Breast epithelium (tissue), 4 donors: ENCODE measurements around the gene MRPS15. TPM values are rescaled to one million over a fixed set of nuclear protein-coding genes. Genes with fewer than 3 reads are reported as not detected.
A peak's percentile ranks its signal among the peaks of the same experiment; 100 is the strongest.
"Not testable (repeated sequence)": the region's sequence is repeated elsewhere in the genome, so short reads cannot be mapped to it uniquely, and the experiment has no call there.

Experiments used
- DNase-seq, 2 donors: peaks; one replicate each; pipeline ENCODE4 v3.0.0-alpha.2; 2019; ENCODE audit warnings: low spot score in 2 of 2
- H3K27ac ChIP-seq, 2 donors: fragments of 200-600 bp; sonication (generic) in 1 of 2; one replicate each; pipeline ENCODE4 v1.5.1; 2016 to 2019; ENCODE audit warnings: mild to moderate bottlenecking in 1 of 2
- H3K27me3 ChIP-seq, 2 donors: fragments of 200-600 bp; sonication (generic) in 1 of 2; one replicate each; pipeline versions ENCODE4 v1.5.1 to v1.6.0; 2017 to 2019; ENCODE audit warnings: control low read depth in 1 of 2, mild to moderate bottlenecking in 1 of 2
- H3K36me3 ChIP-seq: fragments of 200-600 bp; one replicate; pipeline ENCODE4 v1.5.1; 2019
- H3K4me1 ChIP-seq, 2 donors: fragments of 200-600 bp; sonication (generic); one replicate each; pipeline ENCODE4 v1.5.1; 2016 to 2019; ENCODE audit warnings: control low read depth in 1 of 2
- H3K4me3 ChIP-seq, 3 donors: fragments of 200-600 bp; sonication (generic); 1 replicate in 2 of 3; 2 replicates in 1 of 3; pipeline ENCODE4 v1.5.1; 2016 to 2019; ENCODE audit warnings: mild to moderate bottlenecking in 3 of 3, moderate library complexity in 2 of 3
- H3K9me3 ChIP-seq, 2 donors: fragments of 200-600 bp; sonication (generic) in 1 of 2; one replicate each; pipeline ENCODE4 v1.5.1; 2016 to 2019; ENCODE audit warnings: control low read depth in 1 of 2
- POLR2A ChIP-seq: fragments of 450-650 bp; IDR thresholded peaks from one replicate; pipeline ENCODE4 v1.6.1; 2016; ENCODE audit warnings: antibody characterized with exemption, mild to moderate bottlenecking, moderate library complexity
- POLR2AphosphoS5 ChIP-seq, 3 donors: sonication (generic); formaldehyde crosslinking; IDR thresholded peaks; one replicate each; pipeline ENCODE4 v1.6.1; 2017; ENCODE audit warnings: antibody characterized with exemption in 3 of 3
- intact Hi-C: fragments of 100-400 bp; cut with DNase I; formaldehyde crosslinking; loops from one replicate; pipeline ENCODE4 v1.15.1; 2023; ENCODE audit warnings: low total_unique reads
- total RNA-seq, 3 donors: library from RNA; depleted of rRNA; stranded (reverse); fragments of >200 nt; gene quantifications; one replicate each; pipeline ENCODE4 v1.1.0, GENCODE V29; 2016
- TF ChIP-seq, protein P1 (sequence below), 3 donors: fragments of 450-650 bp; IDR thresholded peaks; one replicate each; pipeline ENCODE4 v1.5.1; 2016 to 2017; ENCODE audit warnings: antibody characterized with exemption in 3 of 3, mild to moderate bottlenecking in 3 of 3, moderate library complexity in 3 of 3

Gene MRPS15
- 10 to 100 TPM; 72.9 to 99.1 (median 79.3) TPM for total RNA-seq

DNA sequence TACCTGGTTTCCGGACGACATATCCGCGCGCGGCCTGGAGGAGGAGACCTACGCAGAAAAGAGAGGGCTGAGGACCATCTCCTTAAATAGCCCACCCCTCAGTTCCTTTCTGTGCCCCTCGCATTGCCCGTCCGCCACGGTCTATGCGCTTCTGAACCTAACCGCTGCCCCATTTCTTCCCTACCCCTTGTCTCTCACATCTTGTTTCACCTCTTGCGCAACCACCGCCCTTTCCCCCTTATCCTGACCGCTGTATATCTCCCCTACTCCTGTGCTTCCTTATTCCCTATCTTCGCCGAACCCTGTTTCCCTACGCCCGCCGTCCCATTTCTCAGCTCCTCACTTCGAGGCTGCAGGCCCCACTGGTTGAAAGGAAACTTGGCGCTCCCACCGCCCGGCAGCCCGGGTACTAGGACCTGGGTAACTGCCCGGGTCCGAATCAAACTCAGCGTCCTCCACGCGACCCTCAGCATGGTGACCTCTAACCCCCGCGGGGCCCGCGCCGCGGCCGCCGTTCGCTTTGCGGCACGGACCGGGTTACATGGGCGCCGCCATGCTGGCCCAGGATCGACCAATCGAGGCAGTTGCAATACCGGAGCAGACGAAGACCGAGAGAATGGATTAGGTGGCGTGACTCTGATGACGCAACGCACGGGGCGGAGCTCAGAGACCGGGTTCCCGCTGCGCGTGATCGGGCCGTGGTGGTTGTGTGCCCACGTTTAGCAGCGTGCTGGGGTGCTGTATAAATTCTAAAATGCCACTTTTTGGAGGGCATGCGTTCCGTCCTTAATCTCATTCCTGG, at the start of gene MRPS15:
MRPS15 (minus strand) TSS at position 582 of the 802 bp plus-strand sequence; CDS start at position 473, 109 bp downstream.
- peak within 1 kb of the TSS; percentile 88 to 95 (median 92) for H3K4me3 ChIP-seq
- TF ChIP-seq POLR2A = peak; percentile 89
- peak; percentile 92 to 99 (median 92) for TF ChIP-seq POLR2AphosphoS5 (IDR thresholded peaks at IDR 0.05)
- TF ChIP-seq, protein P1, sequence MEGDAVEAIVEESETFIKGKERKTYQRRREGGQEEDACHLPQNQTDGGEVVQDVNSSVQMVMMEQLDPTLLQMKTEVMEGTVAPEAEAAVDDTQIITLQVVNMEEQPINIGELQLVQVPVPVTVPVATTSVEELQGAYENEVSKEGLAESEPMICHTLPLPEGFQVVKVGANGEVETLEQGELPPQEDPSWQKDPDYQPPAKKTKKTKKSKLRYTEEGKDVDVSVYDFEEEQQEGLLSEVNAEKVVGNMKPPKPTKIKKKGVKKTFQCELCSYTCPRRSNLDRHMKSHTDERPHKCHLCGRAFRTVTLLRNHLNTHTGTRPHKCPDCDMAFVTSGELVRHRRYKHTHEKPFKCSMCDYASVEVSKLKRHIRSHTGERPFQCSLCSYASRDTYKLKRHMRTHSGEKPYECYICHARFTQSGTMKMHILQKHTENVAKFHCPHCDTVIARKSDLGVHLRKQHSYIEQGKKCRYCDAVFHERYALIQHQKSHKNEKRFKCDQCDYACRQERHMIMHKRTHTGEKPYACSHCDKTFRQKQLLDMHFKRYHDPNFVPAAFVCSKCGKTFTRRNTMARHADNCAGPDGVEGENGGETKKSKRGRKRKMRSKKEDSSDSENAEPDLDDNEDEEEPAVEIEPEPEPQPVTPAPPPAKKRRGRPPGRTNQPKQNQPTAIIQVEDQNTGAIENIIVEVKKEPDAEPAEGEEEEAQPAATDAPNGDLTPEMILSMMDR (IDR thresholded peaks at IDR 0.05) = peak in 1 of 3 donors; percentile 3
- H3K4me1 ChIP-seq = peaks cover 0 to 14% of the 10 kb centered on the region in 2 donors
- peak; percentile 94 to 96 for DNase-seq
- H3K27me3 ChIP-seq = no peaks in the 10 kb centered on the region
- H3K9me3 ChIP-seq = no peaks in the 10 kb centered on the region
- peaks cover 10% of the 10 kb centered on the region for H3K36me3 ChIP-seq
- intact Hi-C loops = no loop called here
- peak within 1 kb of the TSS; percentile 94 to 97 for H3K27ac ChIP-seq

DNA sequence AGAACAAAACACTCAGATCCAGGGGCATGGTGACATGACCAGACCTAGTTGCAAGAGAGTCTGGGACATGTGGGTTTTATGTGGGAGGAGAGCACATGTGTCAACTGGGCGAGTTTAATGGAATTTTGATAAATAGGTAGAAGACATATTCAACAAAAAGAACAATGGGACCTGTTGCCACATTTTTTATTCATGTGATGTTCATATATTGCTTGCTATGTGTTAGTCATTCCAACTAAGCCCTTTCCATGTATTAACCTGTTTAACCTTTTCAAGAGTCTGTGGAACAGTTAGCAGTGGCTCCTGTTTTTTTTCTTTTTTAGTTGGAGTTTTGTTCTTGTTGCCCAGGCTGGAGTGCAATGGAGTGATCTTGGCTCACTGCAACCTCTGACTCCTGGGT, 48.7 kb upstream of the MRPS15 start:
- intact Hi-C loops = no loop called here
- TF ChIP-seq POLR2AphosphoS5 (IDR thresholded peaks at IDR 0.05) (no peak), POLR2A (no peak)
- TF ChIP-seq, protein P1 (IDR thresholded peaks at IDR 0.05) = no peak
- Histone ChIP-seq H3K4me1 (no peaks in the 10 kb centered on the region), H3K36me3 (no peaks in the 10 kb centered on the region), H3K9me3 (no peaks in the 10 kb centered on the region), H3K4me3 (no peak overlapping the region), H3K27ac (no peak overlapping the region), H3K27me3 (no peaks in the 10 kb centered on the region)
- DNase-seq = no peak

DNA sequence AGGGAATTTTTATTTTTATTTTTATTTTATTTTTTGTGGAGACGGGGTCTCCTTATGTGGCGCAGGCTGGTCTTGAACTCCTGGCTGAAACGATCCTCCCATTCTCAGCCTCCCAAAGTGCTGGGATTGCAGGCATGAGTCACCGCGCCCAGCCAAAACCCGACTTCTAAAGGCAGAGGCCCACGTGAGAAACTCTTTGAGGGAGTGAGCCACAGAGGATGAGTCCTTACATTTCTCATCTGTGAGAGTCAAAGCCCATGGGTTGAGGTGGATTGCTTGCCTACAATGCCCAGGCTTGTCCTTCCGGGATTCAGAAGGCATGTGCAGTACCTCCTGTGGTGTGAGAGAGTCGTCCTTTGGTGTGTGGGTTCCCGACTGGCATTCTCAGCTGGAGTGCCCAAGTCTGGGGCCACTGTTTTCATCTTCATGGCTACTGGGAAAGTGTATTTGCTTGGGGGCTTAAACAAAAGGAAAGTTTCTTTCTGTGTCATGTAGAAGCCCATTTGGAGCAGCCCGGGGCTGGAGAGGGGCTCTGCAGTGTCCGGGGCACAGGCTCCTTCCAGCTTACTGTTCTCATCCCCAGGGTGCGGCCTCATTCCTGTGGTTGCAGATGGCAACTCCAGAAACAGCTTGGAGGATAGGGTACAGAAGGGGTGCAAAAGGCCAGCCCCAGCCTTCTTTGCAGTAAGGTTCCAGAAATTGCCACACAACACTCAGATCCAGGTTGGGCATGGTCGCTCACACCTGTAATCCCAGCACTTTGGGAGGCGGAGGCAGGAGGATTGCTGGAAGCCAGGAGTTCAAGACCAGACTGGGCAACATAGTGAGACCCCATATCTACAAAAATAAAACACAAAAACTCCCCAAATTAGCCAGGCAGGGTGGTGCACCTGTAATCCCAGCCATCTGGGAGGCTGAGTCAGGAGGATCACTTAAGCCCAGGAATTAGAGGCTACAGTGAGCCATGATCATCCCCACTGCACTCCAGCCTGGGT, 47.9 kb upstream of the MRPS15 start:
- Histone ChIP-seq H3K4me3 (no peak overlapping the region), H3K36me3 (no peaks in the 10 kb centered on the region), H3K27ac (no peak overlapping the region), H3K9me3 (no peaks in the 10 kb centered on the region), H3K4me1 (no peaks in the 10 kb centered on the region), H3K27me3 (peaks cover 0 to 6% of the 10 kb centered on the region in 2 donors)
- no peak for DNase-seq
- TF ChIP-seq, protein P1 (IDR thresholded peaks at IDR 0.05) = no peak
- TF ChIP-seq POLR2AphosphoS5 (IDR thresholded peaks at IDR 0.05) (no peak), POLR2A (no peak)
- intact Hi-C loops = no loop called here

DNA sequence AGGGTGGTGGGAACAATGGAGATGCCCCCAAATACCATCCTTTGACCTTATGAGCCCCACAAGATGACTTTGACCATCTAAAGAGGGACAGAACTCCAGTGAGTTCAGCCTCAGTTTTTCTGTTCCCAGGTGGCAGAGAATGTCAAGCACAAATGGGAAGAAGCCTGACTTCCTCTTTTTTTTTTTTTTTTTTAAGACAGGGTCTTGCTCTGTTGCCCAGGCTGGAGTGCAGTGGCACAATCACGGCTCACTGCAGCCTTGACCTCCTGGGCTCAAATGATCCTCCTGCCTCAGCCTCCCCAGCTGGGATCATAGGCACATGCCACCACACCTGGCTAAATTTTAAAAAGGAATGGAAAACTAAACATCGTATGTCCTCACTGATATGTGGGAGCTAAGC, 47.0 kb upstream of the MRPS15 start:
- H3K4me1 ChIP-seq = not testable (repeated sequence)

DNA sequence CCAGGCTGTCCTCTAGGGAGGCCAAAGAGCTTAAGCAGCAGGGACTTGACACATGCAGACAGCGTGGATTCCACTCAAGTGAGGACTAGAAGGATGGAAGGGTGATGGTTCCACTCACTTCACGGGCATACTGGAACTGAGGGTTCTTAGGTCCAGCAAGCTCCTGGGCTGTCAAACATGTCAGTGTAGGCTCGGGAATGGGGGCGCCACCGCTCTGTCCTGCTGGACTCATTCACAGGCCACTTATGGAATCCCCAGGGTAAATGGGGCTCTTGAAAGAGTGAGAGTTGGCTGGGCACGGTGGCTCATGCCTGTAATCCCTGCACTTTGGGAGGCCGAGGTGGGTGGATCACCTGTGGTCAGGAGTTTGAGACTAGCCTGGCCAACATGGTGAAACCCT, 46.2 kb upstream of the MRPS15 start:
- TF ChIP-seq, protein P1 (IDR thresholded peaks at IDR 0.05) = no peak
- Histone ChIP-seq H3K27me3 (peaks cover 0 to 10% of the 10 kb centered on the region in 2 donors), H3K36me3 (no peaks in the 10 kb centered on the region), H3K27ac (no peak overlapping the region), H3K9me3 (no peaks in the 10 kb centered on the region), H3K4me1 (no peaks in the 10 kb centered on the region), H3K4me3 (no peak overlapping the region)
- DNase-seq = no peak
- intact Hi-C loops = no loop called here

More for the DNA sequence above, 47.0 kb upstream of the MRPS15 start:
- DNase-seq, intact Hi-C loops, H3K4me3 ChIP-seq, H3K36me3 ChIP-seq, H3K27me3 ChIP-seq, H3K27ac ChIP-seq, H3K9me3 ChIP-seq: not testable (repeated sequence)
